ENCODE measurements around the gene C1GALT1. TPM values are rescaled to one million over a fixed set of nuclear protein-coding genes. Genes with fewer than 3 reads are reported as not detected.
A peak's percentile ranks its signal among the peaks of the same experiment; 100 is the strongest.

The C1GALT1 gene
- total and polyA plus RNA-seq, 9 of the 15 experiments (the other 6 are each of a cell fraction or from before 2014, with no cell fraction given): 5.0 to 33.2 (median 24.1) TPM

GRCh38 chr7:7236041-7236440 is 53.7 kb downstream of the C1GALT1 start:
- POLR2A ChIA-PET: interaction anchor here (0.6 kb wide), 2 partner anchors 143 to 922 kb away, joined by 3 read pairs; no protein-coding TSS in a partner anchor
- H3K9me3 ChIP-seq (replicated peaks; ENCODE audit: control insufficient read depth, insufficient read depth, low read depth, low read length): no peaks in the 10 kb centered on the region
- DNase-seq (ENCODE audit: extremely low read depth in 1 of 4, low spot score in 3 of 4) (no peak), FAIRE-seq (no peak), ATAC-seq (no peak)
- no peak overlapping the region for H3K9ac ChIP-seq (ENCODE audit: insufficient read depth in 1 of 2, low read depth in 2 of 2, low read length in 2 of 2)
- H3K9me1 ChIP-seq (ENCODE audit: control insufficient read depth, insufficient read depth, low read length): no peaks in the 10 kb centered on the region
- H2AFZ ChIP-seq (ENCODE audit: low read depth, low read length): no peak overlapping the region
- H3K36me3 ChIP-seq (ENCODE audit: control insufficient read depth, insufficient read depth, low read length): peaks cover 35% of the 10 kb centered on the region
- intact Hi-C loops (cut with micrococcal nuclease): no loop called here
- H3K27ac ChIP-seq (ENCODE audit: extremely low read depth, low read depth, low read length): no peak overlapping the region
- H3K79me2 ChIP-seq (ENCODE audit: control insufficient read depth, insufficient read depth, low read length): peaks cover 4% of the 10 kb centered on the region; the same call in 2 of the 3 replicates
- H3K4me1 ChIP-seq (replicated peaks in 1 of 2; ENCODE audit: control insufficient read depth in 2 of 2, insufficient read depth in 2 of 2, low read length in 2 of 2): no peaks in the 10 kb centered on the region
- CTCF ChIA-PET (ENCODE audit: low intra/inter-chr PET ratio): no interaction called here
- 100% methylated on average over 1 of the region's 1 CpG for WGBS (ENCODE audit: insufficient coverage, low coverage, missing lambda C conversion rate)
- TF ChIP-seq ATF1 (CRISPR knock-in tag; IDR thresholded peaks at IDR 0.05) (no peak), ATF1 (tag; IDR thresholded peaks at IDR 0.05) (no peak), ELF1 (tag; IDR thresholded peaks at IDR 0.05) (no peak), XRCC5 (IDR thresholded peaks at IDR 0.05; ENCODE audit: low read depth, low read length) (no peak)
- BruUV-seq (replicated peaks): no TSS peak
- no peaks in the 10 kb centered on the region for H4K20me1 ChIP-seq (replicated peaks; ENCODE audit: control insufficient read depth, insufficient read depth, low read length)
- in situ Hi-C loops (cut with MboI): no loop called here
- H3K4me2 ChIP-seq (ENCODE audit: insufficient read depth, low read length): no peak overlapping the region
- no peaks in the 10 kb centered on the region for H3K27me3 ChIP-seq (ENCODE audit: control insufficient read depth in 2 of 2, insufficient read depth in 2 of 2, low read length in 2 of 2)
- H3K4me3 ChIP-seq: no peak overlapping the region

GRCh38 chr7:7237201-7237977 is 55.0 kb downstream of the C1GALT1 start:
- no peaks in the 10 kb centered on the region for H4K20me1 ChIP-seq (replicated peaks; ENCODE audit: control insufficient read depth, insufficient read depth, low read length)
- no peaks in the 10 kb centered on the region for H3K4me1 ChIP-seq (replicated peaks in 1 of 2; ENCODE audit: control insufficient read depth in 2 of 2, insufficient read depth in 2 of 2, low read length in 2 of 2)
- in situ Hi-C loops (cut with MboI) (no loop called here), intact Hi-C loops (cut with micrococcal nuclease) (no loop called here)
- peaks cover 38% of the 10 kb centered on the region for H3K36me3 ChIP-seq (ENCODE audit: control insufficient read depth, insufficient read depth, low read length)
- no peaks in the 10 kb centered on the region for H3K79me2 ChIP-seq (ENCODE audit: control insufficient read depth, insufficient read depth, low read length)
- ATAC-seq (no peak), FAIRE-seq (no peak), DNase-seq (ENCODE audit: extremely low read depth in 1 of 4, low spot score in 3 of 4) (no peak)
- no peak overlapping the region for H3K9ac ChIP-seq (ENCODE audit: insufficient read depth in 1 of 2, low read depth in 2 of 2, low read length in 2 of 2)
- no peaks in the 10 kb centered on the region for H3K9me1 ChIP-seq (ENCODE audit: control insufficient read depth, insufficient read depth, low read length)
- no peaks in the 10 kb centered on the region for H3K27me3 ChIP-seq (ENCODE audit: control insufficient read depth in 2 of 2, insufficient read depth in 2 of 2, low read length in 2 of 2)
- no peak overlapping the region for H3K4me3 ChIP-seq
- H3K27ac ChIP-seq (ENCODE audit: extremely low read depth, low read depth, low read length): no peak overlapping the region
- no peak overlapping the region for H3K4me2 ChIP-seq (ENCODE audit: insufficient read depth, low read length)
- ChIA-PET POLR2A (interaction anchor here (1.2 kb wide), 1 partner anchor 16 kb away, joined by 4 read pairs; no protein-coding TSS in a partner anchor), CTCF (ENCODE audit: low intra/inter-chr PET ratio) (no interaction called here)
- WGBS (ENCODE audit: insufficient coverage, low coverage, missing lambda C conversion rate): 64% methylated on average over 4 of the region's 4 CpGs
- no TSS peak for BruUV-seq (replicated peaks)
- no peaks in the 10 kb centered on the region for H3K9me3 ChIP-seq (replicated peaks; ENCODE audit: control insufficient read depth, insufficient read depth, low read depth, low read length)
- no peak overlapping the region for H2AFZ ChIP-seq (ENCODE audit: low read depth, low read length)
- TF ChIP-seq, protein P1, sequence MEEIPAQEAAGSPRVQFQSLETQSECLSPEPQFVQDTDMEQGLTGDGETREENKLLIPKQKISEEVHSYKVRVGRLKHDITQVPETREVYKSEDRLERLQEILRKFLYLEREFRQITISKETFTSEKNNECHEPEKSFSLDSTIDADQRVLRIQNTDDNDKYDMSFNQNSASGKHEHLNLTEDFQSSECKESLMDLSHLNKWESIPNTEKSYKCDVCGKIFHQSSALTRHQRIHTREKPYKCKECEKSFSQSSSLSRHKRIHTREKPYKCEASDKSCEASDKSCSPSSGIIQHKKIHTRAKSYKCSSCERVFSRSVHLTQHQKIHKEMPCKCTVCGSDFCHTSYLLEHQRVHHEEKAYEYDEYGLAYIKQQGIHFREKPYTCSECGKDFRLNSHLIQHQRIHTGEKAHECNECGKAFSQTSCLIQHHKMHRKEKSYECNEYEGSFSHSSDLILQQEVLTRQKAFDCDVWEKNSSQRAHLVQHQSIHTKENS (CRISPR knock-in tag; IDR thresholded peaks at IDR 0.05): no peak
- TF ChIP-seq BHLHE40 (IDR thresholded peaks at IDR 0.05; ENCODE audit: low read length) (no peak), CC2D1A (IDR thresholded peaks at IDR 0.05) (no peak), IRF1 (CRISPR knock-in tag; IDR thresholded peaks at IDR 0.05; ENCODE audit: borderline replicate concordance) (no peak), SREBF2 (CRISPR knock-in tag; IDR thresholded peaks at IDR 0.05) (no peak), ZNF165 (CRISPR knock-in tag; IDR thresholded peaks at IDR 0.05; ENCODE audit: borderline replicate concordance) (no peak), TEAD4 (IDR thresholded peaks at IDR 0.05; ENCODE audit: low read length) (no peak), TEAD4 (CRISPR knock-in tag; IDR thresholded peaks at IDR 0.05; ENCODE audit: borderline replicate concordance) (no peak), MEIS2 (IDR thresholded peaks at IDR 0.05; ENCODE audit: partially characterized antibody) (peak; percentile 15)
- TF ChIP-seq, protein P2, sequence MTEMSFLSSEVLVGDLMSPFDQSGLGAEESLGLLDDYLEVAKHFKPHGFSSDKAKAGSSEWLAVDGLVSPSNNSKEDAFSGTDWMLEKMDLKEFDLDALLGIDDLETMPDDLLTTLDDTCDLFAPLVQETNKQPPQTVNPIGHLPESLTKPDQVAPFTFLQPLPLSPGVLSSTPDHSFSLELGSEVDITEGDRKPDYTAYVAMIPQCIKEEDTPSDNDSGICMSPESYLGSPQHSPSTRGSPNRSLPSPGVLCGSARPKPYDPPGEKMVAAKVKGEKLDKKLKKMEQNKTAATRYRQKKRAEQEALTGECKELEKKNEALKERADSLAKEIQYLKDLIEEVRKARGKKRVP (CRISPR knock-in tag; IDR thresholded peaks at IDR 0.05): no peak

Measured in K562 (cell line).